Gastrocnemius medialis (tissue), 4 donors: ENCODE results near the gene NGDN.

Source experiments
- CTCF ChIP-seq, 5 experiments: fragments of 450-650 bp in 3 of 5; fragments of 200-600 bp in 2 of 5; sonication (generic) in 2 of 5; IDR thresholded peaks in 4 of 5; conservative IDR thresholded peaks in 1 of 5; 1 replicate in 4 of 5; 2 replicates in 1 of 5; pipeline ENCODE4 v1.5.1; 2016 to 2019; ENCODE audit warnings: antibody characterized with exemption in 5 of 5, mild to moderate bottlenecking in 3 of 5, moderate library complexity in 3 of 5
- POLR2A ChIP-seq, 2 donors: fragments of 450-650 bp; IDR thresholded peaks; one replicate each; pipeline ENCODE4 v1.6.1; 2017; ENCODE audit warnings: antibody characterized with exemption in 2 of 2, mild to moderate bottlenecking in 2 of 2, moderate library complexity in 2 of 2

- no peak for TF ChIP-seq POLR2A (IDR thresholded peaks at IDR 0.05)
- no peak for TF ChIP-seq CTCF (IDR thresholded peaks at IDR 0.05 in 4 of 5, conservative IDR thresholded peaks at IDR 0.05 in 1 of 5)
Observed at GRCh38 chr14:23518709-23519108, 49.2 kb downstream of the NGDN start.
